Kidney tubule cell (primary cell): ENCODE results near the gene SIL1.
"Not testable (repeated sequence)": the region's sequence is repeated elsewhere in the genome, so short reads cannot be mapped to it uniquely, and the experiment has no call there.

Source experiments
- DNase-seq: peaks from one replicate; pipeline ENCODE4 v3.0.0-alpha.2; 2018; ENCODE audit warnings: low spot score

SIL1 gene

DNA sequence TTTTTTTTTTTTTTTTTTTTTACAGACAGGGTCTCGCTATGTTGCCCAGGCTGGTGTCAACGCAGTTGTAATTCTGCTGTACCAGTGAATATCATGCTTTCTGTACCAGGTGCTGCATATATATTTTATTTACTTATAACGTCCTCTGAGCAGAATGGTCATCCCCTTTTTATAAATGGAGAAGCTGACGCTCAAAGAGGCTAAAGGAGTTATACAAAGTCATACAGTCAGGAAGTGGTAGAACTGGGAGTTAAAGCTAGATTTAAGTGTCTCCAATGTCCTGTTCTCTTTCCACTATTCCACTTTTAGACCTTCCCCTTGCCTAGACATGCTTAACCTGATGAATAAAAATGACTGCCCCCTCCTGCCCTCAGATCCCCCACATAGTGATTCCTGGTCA is 1.2 kb upstream of the SIL1 start:
- no peak for DNase-seq

DNA sequence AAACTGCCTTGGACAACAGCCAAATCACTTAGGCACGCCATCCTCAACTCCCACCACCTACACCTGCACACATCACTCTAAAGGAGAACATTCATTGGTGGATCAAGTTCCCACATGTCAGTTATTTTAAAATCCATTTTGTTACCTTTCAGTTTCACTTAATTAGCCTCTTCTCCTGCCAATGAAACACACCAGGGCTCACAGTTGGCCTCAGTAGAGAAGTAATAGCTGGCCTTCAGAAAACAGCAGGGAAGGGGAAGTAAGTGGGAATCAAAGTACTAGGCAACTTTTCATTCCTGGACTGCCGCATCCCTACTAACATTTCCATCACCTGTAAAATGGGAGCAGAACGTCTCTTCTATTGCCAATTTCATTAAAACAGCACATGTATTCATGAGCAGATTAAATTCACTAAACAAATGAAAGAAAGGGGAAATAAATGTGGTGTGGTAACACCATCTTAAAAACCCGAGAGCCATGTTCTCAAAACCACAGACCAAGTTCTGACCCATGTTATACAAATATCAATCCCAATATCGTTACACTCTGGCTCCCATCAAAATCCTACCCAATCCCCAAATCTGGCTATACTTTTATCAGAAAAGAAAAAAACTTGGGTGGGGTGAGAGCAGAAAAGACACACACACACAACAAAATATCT is 1.7 kb downstream of the SIL1 start:
- DNase-seq, result no peak

DNA sequence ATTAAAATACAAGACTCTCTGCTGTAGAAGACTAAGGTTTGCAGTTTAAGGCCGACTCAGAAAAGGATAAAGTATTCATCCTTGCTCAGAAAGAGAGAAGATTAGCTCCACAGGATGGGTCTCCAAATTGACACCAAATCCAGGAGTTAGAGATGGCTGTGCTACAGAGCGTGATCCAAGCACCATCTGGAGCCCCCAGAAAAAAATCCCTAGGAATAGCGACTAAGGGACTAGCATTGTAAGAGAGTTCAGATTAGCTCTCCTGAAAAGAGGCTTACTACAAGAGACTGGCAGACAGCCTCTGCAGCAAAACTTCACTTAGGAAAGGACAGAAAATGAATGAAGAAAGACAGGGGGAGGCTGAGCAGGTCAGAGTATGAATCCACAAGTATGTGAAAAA is 3.7 kb downstream of the SIL1 start:
- DNase-seq, result no peak

DNA sequence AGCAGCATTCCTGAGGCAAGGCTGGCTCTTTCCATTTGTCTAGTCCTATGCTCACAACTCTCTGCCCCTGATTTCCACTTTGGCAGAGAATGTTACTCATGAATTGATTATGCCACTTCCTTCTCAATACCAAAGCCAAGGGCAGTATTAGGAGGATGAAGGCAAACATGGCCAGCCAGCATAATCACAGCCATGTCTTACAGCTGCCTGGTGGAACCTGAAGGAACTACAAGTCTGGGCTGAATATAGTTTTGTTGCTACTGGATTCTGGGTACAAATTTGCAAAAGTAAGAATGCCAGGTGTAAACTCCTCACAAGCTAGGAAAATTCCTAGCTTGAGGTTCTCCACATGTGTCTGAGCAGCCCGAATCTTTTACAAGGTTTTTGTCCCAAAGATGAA is 4.2 kb downstream of the SIL1 start:
- DNase-seq, result peak; percentile 39

DNA sequence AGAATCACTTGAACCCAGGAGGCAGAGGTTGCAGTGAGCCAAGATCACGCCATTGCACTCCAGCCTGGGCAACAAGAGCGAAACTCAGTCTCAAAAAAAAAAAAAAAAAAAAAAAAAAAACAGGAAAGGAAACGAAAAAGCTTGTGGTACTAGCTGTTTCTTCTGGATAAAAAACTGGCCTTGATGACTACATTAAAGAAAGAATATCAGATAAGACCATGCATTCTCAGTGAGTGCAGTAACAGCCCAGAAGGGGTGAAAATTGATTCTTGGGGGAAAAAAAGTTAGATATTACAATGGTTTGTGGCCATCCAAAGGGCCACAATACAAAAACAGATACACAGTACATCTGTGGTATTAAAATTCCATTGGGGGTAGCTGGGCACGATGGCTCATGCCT is 5.3 kb downstream of the SIL1 start:
- DNase-seq, result not testable (repeated sequence)

DNA sequence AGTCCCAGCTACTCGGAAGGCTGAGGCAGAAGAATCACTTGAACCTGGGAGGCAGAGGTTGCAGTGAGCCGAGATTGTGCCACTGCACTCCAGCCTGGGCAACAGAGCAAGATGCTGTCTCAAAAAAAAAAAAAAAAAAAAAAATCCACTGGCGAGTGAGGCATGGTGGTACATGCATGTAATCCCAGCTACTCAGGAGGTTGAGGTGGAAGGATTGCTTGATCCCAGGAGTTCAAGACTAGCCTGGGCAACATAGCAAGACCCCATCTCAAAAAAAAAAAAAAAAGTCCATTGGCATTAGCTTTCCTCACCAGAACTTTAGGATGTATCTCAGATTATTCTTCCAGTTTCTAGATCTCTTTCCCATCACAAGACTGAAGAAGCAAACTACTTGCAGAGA is 6.2 kb downstream of the SIL1 start:
- not testable (repeated sequence) for DNase-seq

DNA sequence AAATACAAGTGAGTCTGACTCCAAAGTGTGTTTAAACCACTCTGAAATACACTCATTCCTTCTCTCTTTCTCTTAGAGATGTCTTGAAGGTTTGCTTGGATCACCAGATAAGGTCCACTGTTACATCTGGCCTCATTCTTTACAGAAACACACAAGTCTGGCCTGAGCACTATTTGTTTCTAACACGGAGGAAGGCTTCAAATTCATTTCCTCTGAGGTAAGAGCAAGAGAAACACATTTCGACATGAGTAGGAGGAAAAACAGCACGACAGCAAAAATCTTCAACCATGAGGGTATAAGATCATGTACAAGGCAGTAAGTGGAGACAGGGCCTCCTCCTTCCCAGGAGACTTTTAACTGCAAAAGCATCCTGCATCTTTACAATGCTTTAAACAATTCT is 8.0 kb downstream of the SIL1 start:
- no peak for DNase-seq

DNA sequence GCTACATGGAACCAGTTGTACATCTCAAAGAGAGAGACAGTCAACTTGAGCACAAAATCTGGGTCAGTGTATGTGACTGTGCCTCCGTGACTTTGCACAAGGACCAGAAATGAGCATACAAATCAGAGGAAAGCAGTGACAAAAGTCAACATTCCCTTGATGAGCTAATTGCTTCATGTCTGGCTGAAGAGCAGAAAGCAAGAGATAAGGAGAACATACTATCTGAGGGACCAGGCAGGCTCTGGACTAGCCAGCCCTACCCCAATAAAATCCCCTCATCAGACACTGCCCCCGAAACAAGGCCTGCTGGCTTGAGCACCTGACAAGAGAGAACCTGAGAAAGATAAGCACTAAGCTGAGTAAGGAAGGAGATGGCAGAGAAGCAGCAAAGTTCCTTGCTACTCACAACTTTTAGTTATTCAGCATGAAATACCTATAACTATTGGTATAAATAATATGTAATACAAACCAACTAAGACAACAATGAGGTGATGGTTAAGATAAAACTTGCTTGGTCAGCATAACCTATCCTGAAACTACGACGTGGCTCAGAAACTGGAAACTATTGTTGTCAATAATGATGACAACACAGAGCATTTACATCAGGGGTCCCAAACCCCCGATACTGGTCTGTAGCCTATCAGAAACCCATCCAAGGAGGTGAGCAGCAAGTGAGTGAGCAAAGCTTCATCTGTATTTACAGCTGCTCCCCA is 9.5 kb downstream of the SIL1 start:
- no peak for DNase-seq

DNA sequence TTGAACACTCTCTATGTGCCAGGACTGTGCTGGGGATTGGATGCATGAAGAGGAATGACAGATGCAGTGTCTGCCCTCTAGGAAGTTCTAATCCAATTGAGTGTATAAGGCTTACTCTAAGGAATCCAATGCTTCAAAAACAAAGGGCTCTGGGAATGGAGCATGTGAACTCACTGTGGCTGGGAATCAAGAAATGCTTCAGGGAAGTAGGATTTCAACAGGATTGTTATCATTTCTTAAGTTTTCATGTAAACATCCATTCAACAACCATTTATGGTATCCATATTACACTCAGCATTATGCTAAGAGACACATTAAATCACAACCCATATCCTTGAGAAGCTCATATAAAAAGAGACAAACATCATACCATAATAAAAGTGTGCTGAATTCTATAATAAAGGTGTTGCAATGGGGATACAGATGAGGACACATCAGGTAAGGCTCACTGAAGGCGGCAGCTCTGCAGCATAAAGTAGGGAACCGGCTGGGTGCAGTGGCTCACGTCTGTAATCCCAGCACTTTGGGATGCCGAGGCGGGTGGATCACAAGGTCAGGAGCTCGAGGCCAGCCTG is 11.3 kb downstream of the SIL1 start:
- DNase-seq, result no peak

DNA sequence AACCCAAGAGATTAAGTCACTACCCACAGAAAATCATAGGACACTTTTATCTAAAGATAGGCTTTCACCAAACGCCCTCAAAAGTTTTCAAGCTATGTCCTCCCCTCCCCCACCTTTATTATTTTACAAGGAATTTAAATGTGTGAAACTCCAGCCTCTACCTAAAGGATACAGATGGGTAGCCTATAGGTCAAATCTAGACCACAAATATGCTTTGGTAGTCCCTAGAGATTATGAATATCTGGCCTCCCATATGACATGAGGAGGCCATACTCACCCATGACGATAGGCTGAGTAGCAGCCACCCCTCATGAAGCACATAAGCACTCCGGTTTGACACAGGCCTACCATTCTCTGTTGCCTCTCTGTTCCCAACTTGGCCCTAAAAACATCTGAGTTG is 11.9 kb downstream of the SIL1 start:
- no peak for DNase-seq

DNA sequence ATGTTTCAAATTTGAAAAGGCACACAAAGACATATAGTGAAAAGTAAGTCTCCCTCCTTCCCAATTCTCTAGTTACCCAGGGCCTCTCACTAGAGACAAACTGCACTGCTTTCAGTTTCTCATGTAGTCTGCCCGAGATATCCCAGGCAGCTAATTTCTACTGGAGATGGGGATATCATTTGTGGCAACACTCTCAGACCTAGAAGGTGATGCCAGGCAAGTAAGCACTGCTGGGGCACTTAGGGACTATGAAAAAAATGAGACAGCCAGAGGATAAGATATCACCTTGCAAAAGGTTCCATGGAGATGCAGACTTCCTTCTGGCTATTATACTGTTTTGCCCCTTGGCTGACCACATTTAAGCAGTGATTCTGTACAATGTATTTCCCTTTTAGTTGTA is 12.6 kb downstream of the SIL1 start:
- no peak for DNase-seq

DNA sequence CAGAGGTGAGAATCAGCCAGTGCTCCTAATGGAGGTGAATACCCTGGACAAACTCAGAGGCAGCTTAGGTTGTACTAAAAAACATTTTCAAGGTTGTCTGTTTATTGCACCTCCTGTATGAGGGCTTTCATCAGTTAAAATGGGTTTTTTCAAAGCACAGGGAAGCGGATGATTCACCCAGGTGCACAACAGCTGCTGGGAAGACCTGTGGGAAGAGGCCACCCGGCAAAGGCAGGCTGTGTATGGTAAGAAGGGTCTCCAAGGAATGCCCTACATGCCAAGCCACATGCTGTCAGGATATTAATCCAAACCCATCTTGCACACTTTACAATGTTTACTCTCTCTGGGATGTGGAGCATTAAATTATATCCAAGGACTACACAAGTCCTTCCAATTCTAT is 14.7 kb downstream of the SIL1 start:
- DNase-seq, result peak; percentile 13

DNA sequence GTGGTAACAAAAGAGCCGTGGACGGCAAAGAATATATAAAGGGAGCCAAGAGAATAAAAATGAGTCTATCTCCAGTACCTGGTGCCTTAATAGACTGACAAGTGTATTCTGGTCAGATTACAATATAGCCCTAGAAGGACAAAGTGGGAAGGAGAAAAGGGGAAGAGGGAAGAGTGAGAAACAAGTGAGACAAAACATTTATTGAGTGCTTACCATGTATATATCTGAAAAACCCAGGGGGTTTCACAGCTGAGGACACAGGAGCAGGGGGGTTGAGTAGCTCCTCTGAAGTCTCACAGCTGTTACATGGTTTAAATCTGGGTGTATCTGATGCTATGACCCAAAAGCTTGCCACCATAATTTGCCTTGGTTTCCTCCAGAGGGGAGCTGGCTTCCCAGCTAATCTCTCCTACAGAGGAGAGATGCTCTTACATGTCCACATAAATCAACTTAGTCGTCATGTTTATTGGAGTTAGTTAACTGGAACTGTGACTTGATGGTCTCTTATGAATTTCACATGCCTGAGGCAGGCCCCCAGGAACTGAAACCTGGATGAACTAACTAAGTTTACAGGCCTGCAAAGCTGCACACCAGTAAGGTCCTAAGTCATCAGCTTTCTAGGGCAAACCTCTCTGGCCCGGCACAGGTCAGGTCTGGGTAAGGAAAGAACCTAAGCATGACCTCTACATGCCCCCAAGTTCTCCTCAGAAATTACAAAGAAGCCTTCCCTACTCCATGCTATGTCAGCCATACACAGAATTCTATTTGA is 15.5 kb downstream of the SIL1 start:
- DNase-seq, result no peak

DNA sequence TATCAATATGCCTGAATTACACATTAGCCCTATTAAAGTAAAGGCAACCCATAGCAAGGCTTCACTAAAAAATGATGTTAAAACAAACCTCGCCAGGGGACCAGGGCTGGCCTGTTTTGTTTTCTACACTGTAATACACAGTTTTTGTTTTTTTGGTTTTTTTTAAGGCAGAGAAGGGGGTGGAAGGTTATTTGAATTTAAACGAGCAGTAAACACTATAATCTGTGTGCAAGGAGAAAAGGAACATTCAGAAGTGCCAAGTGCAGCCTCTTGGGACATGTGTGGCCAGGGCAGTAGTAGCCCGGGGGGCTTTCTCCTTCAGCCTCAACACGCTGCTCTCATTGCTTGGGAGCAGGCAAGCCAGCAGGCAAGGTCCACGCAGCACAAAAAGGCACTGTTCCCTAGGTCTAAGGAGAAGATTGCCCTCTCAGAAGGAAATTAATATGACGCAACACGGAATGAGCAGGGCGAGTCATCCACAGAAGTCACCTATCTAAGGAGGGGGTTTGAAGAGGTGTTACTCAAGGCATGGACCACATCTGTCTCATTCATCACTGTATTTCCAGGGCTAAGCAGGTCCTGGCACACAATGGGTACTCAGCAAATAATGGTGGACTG is 16.2 kb downstream of the SIL1 start:
- DNase-seq, result peak; percentile 73

DNA sequence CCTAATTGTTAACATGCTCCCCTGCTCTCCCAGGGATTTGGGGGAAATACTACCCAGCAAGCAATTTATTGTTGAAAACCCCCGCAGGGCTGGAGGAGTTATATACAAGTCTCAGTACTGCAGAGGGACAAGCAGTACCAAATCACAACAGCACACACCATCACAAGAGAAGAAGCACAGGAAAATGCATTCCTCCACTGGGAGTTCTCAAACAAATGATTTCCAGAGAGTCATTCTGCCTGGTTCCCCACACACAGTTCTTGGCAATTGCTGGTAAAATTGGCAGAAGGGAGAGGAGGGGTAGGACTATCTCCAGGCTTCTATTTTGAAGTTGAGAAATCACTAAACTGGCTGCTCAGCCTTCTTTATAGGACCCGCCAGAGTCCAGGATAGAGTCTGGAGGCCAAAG is 16.8 kb downstream of the SIL1 start:
- DNase-seq, result no peak

DNA sequence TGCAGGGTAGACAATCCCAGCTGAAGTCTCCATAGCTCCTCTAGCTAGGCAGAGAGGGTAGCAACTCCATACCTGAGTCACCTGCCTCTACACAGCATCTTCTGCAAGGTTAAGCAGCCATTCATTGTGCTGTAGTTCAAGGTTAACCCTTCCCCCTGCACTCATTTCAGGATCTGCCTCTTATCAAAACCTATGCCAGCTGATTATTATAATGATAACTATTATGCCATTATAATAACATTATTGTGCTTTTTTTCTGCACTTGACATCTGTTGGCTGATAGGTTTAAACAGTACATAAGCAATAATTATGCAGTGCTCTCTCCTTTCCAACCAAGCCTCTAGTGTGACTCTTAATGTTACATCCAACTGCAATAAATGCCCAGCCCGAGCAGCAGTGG is 17.3 kb downstream of the SIL1 start:
- no peak for DNase-seq

DNA sequence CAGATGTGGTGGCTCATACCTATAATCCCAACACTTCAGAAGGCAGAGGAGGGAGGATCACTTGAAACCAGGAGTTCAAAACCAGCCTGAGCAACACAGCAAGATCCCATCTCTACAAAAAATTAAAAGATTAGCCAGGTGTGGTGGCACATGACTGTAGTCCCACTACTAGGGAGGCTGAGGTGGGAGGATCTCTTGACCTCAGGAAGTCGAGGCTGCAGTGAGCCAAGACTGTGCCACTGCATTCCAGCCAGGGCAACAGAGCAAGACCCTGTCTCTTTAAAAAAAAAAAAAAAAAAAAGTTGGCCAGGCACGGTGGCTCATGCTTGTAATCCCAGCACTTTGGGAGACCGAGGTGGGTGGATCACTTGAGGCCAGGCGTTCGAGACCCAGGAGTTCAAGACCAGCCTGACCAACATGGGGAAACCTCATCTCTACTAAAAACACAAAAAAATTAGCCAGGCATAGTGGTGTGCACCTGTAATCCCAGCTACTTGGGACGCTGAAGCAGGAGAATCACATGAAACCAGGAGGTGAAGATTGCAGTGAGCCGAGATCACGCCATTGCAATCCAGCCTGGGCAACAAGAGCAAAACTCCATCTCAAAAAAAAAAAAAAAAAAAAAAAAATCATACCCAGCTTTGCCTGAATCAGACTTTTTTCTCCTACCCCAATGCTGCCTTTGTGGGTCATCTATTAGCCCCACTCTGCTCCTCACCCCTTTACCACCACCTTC is 18.2 kb downstream of the SIL1 start:
- DNase-seq, result not testable (repeated sequence)

DNA sequence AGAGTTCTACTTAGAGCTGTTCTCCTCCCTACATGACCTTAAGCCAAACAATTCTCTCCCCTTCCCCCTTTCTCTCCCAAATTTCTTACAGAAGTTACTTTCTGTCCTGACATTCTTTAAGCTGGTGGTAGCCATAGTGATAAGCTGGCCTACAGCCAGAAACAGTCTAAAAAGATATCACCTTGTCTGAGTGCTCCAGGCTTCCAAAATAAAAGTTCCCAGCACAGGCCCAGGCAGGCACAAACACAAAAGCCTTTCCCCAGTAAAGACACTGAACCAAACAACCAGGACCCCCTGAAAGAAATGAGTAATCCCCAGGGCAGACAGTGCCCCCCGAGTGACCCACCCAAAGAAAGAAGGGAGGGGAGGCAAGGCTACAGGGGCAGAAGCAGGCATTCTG is 19.2 kb downstream of the SIL1 start:
- DNase-seq, result peak; percentile 38

DNA sequence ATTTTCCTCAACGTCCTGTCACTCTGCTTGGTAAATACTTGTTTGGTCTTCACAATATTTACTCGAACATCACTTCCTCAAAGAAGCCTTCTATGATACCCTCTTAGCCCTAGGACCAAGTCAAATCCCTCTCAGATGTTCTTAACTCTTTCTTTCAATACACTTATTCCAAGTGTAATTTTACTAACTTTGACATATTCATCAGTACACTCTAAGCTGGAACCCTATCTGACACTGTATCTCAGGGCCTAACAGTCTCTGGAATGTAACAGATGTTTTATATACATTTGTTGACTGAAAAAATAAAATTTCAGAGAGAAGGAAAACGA is 19.6 kb downstream of the SIL1 start:
- DNase-seq, result no peak

DNA sequence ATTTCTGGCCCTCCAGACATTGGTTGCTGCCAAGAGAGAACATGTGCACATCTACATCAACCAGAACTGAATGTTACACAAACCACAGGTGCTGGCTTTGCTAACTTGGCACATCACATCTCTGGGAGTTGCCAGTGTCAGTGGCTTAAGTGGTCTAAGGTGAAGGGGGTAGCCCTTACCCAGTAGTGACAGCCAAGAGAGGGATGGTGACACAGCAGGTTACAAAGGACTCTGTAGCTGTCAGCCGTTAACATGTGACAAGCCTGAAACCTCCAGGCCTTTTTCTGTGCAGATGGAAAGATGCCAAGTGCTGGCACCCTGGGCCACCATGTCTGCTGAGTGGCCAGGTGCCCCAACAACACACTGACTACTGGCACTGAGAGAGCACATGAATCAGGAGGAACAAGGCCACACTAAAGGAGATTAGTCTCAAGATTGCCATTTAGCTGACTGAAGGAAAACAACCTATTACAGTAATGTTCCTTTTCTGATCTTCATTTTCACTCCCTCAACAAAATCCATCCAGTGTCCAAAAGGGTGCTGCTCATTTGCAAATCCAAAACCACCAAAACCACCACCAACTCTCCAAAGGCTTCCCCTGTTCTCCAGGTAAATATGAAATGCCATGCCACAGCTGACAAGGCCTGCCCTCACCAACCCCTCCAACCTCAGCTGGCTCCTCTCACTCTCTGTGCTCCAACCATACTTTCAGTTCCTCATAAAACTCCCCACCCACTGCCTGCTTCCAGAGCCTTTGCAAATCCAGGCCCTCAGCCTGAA is 20.2 kb downstream of the SIL1 start:
- no peak for DNase-seq

DNA sequence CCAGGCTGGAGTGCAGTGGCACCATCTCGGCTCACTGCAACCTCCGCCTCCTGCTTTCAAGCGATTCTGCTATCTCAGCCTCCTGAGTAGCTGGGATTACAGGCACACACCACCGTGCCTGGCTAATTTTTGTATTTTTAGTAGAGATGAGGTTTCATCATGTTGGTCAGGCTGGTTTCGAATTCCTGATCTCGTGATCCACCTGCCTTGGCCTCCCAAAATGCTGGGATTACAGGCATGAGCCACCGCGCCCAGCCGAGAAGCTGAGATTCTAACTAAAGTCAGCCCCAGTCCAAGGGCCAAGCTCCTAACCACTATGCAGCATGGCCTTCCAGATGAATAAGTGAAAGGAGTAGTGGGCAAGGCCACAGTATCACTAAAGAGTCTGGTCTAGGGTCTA is 20.9 kb downstream of the SIL1 start:
- not testable (repeated sequence) for DNase-seq
